GM23338 (cell line): Measurements from ENCODE around the gene ANXA2R. TPM values are rescaled to one million over a fixed set of nuclear protein-coding genes. Genes with fewer than 3 reads are reported as not detected.

ENCODE experiments used
- ATAC-seq: fragments of 200-7000 bp; cut with Tn5 transposase; 3 replicates; pipeline ENCODE4 v1.9.1; 2020
- DNase-seq: peaks from one replicate; pipeline ENCODE4 v3.0.0-alpha.2; 2015; ENCODE audit warnings: low spot score
- H2AFZ ChIP-seq: fragments of 200-600 bp; sonication (generic); 2 replicates; pipeline ENCODE4 v1.8.0; 2016; ENCODE audit warnings: antibody characterized with exemption, mild to moderate bottlenecking, moderate library complexity
- H3F3A ChIP-seq: fragments of 200-600 bp; sonication (generic); replicated peaks from 2 replicates; pipeline ENCODE4 v1.8.0; 2017; ENCODE audit warnings: antibody characterized with exemption, mixed run types, low read depth
- H3K27ac ChIP-seq: fragments of 200-600 bp; sonication (generic); 2 replicates; pipeline ENCODE4 v1.6.1; 2016; ENCODE audit warnings: low read depth
- H3K27me3 ChIP-seq: fragments of 200-600 bp; sonication (generic); 2 replicates; pipeline ENCODE4 v1.8.0; 2016; ENCODE audit warnings: mild to moderate bottlenecking, mixed run types, moderate library complexity; ENCODE audit not compliant: insufficient read depth
- H3K36me3 ChIP-seq: fragments of 200-600 bp; sonication (generic); 2 replicates; pipeline ENCODE4 v1.8.0; 2016; ENCODE audit warnings: mild to moderate bottlenecking; ENCODE audit not compliant: insufficient read depth
- H3K4me1 ChIP-seq: fragments of 200-600 bp; sonication (generic); 2 replicates; pipeline ENCODE4 v1.8.0; 2016; ENCODE audit warnings: mild to moderate bottlenecking, moderate library complexity; ENCODE audit not compliant: insufficient read depth
- H3K4me2 ChIP-seq: fragments of 200-600 bp; sonication (generic); 2 replicates; pipeline ENCODE4 v1.7.1; 2017; ENCODE audit warnings: mixed run types
- H3K4me3 ChIP-seq: fragments of 200-600 bp; sonication (generic); 2 replicates; pipeline ENCODE4 v1.6.1; 2016; ENCODE audit warnings: mixed run types
- H3K79me2 ChIP-seq: fragments of 200-600 bp; sonication (generic); replicated peaks from 2 replicates; pipeline ENCODE4 v1.8.0; 2017; ENCODE audit warnings: mild to moderate bottlenecking; ENCODE audit not compliant: insufficient read depth
- H3K9me2 ChIP-seq: fragments of 200-600 bp; sonication (generic); 2 replicates; pipeline ENCODE4 v1.8.0; 2017; ENCODE audit not compliant: insufficient read depth
- H4K20me1 ChIP-seq: fragments of 200-600 bp; sonication (generic); replicated peaks from 2 replicates; pipeline ENCODE4 v1.8.0; 2017; ENCODE audit warnings: mild to moderate bottlenecking; ENCODE audit not compliant: insufficient read depth
- H3K27ac Mint-ChIP-seq: 2 replicates; pipeline ENCODE4 v1.8.0; 2020; ENCODE audit warnings: inconsistent platforms, mild to moderate bottlenecking, moderate library complexity, mixed read lengths
- H3K27me3 Mint-ChIP-seq: 3 replicates; pipeline ENCODE4 v1.8.0; 2022; ENCODE audit warnings: low read depth, mild to moderate bottlenecking, moderate library complexity, mixed read lengths, inconsistent platforms; ENCODE audit not compliant: insufficient read depth, poor library complexity
- H3K36me3 Mint-ChIP-seq: 3 replicates; pipeline ENCODE4 v1.8.0; 2021; ENCODE audit warnings: low read depth, mild to moderate bottlenecking, inconsistent platforms, moderate library complexity, mixed read lengths
- H3K4me1 Mint-ChIP-seq: 3 replicates; pipeline ENCODE4 v1.8.0; 2020; ENCODE audit warnings: mild to moderate bottlenecking, inconsistent platforms, mixed read lengths
- H3K4me3 Mint-ChIP-seq: 3 replicates; pipeline ENCODE4 v1.8.0; 2021; ENCODE audit warnings: moderate library complexity, mild to moderate bottlenecking, inconsistent platforms, mixed read lengths
- H3K9me3 Mint-ChIP-seq: 3 replicates; pipeline ENCODE4 v1.8.0; 2020; ENCODE audit warnings: moderate library complexity, mild to moderate bottlenecking, inconsistent platforms, mixed read lengths
- CREB1 ChIP-seq: fragments of 250-450 bp; sonication (Bioruptor Pico); IDR thresholded peaks from 2 replicates; pipeline ENCODE4 v1.5.0; 2020; ENCODE audit warnings: low read depth, mild to moderate bottlenecking, moderate library complexity
- EZH2 ChIP-seq: fragments of 200-600 bp; sonication (generic); IDR thresholded peaks from one replicate; pipeline ENCODE4 v1.8.0; 2017; ENCODE audit warnings: antibody characterized with exemption, mild to moderate bottlenecking, low read depth; ENCODE audit not compliant: unreplicated experiment
- JUNB ChIP-seq: IDR thresholded peaks from one replicate; pipeline ENCODE4 v1.6.1; 2016; ENCODE audit warnings: antibody characterized with exemption; ENCODE audit not compliant: unreplicated experiment
- NANOG ChIP-seq: IDR thresholded peaks from 2 replicates; pipeline ENCODE4 v1.6.1; 2016; ENCODE audit warnings: antibody characterized with exemption, borderline replicate concordance
- POLR2AphosphoS5 ChIP-seq: IDR thresholded peaks from 2 replicates; pipeline ENCODE4 v1.6.1; 2016; ENCODE audit warnings: antibody characterized with exemption, low read depth
- STAT1 ChIP-seq: IDR thresholded peaks from one replicate; pipeline ENCODE4 v1.6.1; 2016; ENCODE audit warnings: antibody characterized with exemption; ENCODE audit not compliant: unreplicated experiment
- ZNF114 ChIP-seq: fragments of 250-450 bp; sonication (Bioruptor Pico); IDR thresholded peaks from 2 replicates; pipeline ENCODE4 v1.5.0; 2020; ENCODE audit warnings: mild to moderate bottlenecking, moderate library complexity
- ZNF331 ChIP-seq: fragments of 250-450 bp; sonication (Bioruptor Pico); IDR thresholded peaks from 2 replicates; pipeline ENCODE4 v1.5.0; 2020; ENCODE audit warnings: low read depth, mild to moderate bottlenecking, moderate library complexity
- polyA plus RNA-seq: library from polyadenylated mRNA; unstranded; fragments of >200 nt; fragmentation: Nextera tagmentation; extraction: Ambion mirVana; gene quantifications from 2 replicates; pipeline ENCODE4 v1.2.1, GENCODE V29; 2016
- total RNA-seq: library from RNA; depleted of rRNA; stranded (reverse); fragments of >200 nt; shearing (Covaris generic); gene quantifications from 2 replicates; pipeline ENCODE4 v1.2.3, GENCODE V29; 2014
- TF ChIP-seq, protein P1 (sequence below): IDR thresholded peaks from 2 replicates; pipeline ENCODE4 v1.6.1; 2016; ENCODE audit warnings: antibody characterized with exemption
- TF ChIP-seq, protein P2 (sequence below): IDR thresholded peaks from one replicate; pipeline ENCODE4 v1.6.1; 2018; ENCODE audit warnings: antibody characterized with exemption; ENCODE audit not compliant: unreplicated experiment
- TF ChIP-seq, protein P3 (sequence below), 2 experiments: fragments of 200-600 bp in 1 of 2; sonication (generic) in 1 of 2; conservative IDR thresholded peaks; 2 replicates each; pipeline versions ENCODE4 v1.5.1 to v1.6.1; 2016 to 2017; ENCODE audit warnings: antibody characterized with exemption in 2 of 2, low read depth in 2 of 2, mild to moderate bottlenecking in 2 of 2, moderate library complexity in 1 of 2

Gene ANXA2R
- total and polyA plus RNA-seq, 2 experiments from 2014 or later = 0.21 TPM; not detected in 1

DNA sequence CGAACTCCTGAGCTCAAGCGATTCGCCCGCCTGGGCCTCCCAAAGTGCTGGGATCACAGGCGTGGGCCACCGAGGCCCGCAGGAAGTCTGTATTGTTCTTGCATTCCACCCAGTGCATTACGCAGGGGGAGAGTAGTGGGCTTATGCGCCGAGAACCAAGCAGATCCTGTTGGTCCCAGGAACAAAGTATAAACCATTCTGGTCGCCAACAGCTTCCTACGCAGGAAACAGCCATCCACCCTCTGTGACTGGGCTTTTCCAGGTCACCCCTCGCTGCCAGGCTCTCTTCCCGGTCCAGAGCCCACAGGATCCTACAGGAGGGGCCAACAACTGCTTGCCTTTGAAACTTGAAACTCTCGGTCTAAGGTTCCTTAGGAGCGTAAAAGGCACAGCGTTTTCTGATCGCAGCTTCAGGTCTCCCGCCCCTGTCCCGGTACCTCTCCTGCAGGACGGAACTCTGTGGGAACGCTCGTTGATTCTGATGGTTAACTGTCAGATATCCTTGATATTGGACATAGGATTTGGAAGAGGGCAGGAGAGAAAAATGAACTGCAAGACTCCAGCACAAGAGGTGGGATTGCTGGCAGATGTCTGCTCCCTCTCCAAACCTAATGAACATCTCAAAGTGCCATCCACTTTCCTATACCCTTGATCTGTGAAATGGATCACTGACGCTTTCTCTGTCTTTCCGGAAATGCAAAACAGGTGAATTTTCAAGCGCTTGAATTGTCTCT lies 4.2 kb upstream of the ANXA2R start:
- peaks cover 29% of the 10 kb centered on the region for H3K4me1 ChIP-seq
- H3K79me2 ChIP-seq = no peaks in the 10 kb centered on the region
- no peaks in the 10 kb centered on the region; the same call in 2 of the 3 replicates for H3K36me3 Mint-ChIP-seq
- peak overlapping the region; percentile 73 for H3K4me2 ChIP-seq
- peak; percentile 81 for DNase-seq
- H3K27ac Mint-ChIP-seq = no peak overlapping the region
- H3K9me3 Mint-ChIP-seq = peaks cover 5% of the 10 kb centered on the region; the same call in 1 of the 3 replicates
- no peak for TF ChIP-seq EZH2
- TF ChIP-seq ZNF331 (CRISPR knock-in tag) = no peak
- TF ChIP-seq NANOG = no peak
- TF ChIP-seq CREB1 (CRISPR knock-in tag) = no peak
- TF ChIP-seq, protein P1, sequence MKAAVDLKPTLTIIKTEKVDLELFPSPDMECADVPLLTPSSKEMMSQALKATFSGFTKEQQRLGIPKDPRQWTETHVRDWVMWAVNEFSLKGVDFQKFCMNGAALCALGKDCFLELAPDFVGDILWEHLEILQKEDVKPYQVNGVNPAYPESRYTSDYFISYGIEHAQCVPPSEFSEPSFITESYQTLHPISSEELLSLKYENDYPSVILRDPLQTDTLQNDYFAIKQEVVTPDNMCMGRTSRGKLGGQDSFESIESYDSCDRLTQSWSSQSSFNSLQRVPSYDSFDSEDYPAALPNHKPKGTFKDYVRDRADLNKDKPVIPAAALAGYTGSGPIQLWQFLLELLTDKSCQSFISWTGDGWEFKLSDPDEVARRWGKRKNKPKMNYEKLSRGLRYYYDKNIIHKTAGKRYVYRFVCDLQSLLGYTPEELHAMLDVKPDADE = no peak
- H2AFZ ChIP-seq = no peak overlapping the region
- H3K4me1 Mint-ChIP-seq = peaks cover 37% of the 10 kb centered on the region
- no peaks in the 10 kb centered on the region; the same call in 1 of the 2 replicates for H3K36me3 ChIP-seq
- no peaks in the 10 kb centered on the region for H3K9me2 ChIP-seq
- H3K27me3 ChIP-seq = peaks cover 86% of the 10 kb centered on the region
- no peak overlapping the region for H3K27ac ChIP-seq
- H3K4me3 ChIP-seq = peak overlapping the region; percentile 49
- peak; percentile 20 for ATAC-seq
- H3K27me3 Mint-ChIP-seq = peaks cover 72% of the 10 kb centered on the region
- peaks cover 43% of the 10 kb centered on the region for H3F3A ChIP-seq
- peaks cover 17% of the 10 kb centered on the region for H4K20me1 ChIP-seq
- peak overlapping the region; percentile 56 for H3K4me3 Mint-ChIP-seq

DNA sequence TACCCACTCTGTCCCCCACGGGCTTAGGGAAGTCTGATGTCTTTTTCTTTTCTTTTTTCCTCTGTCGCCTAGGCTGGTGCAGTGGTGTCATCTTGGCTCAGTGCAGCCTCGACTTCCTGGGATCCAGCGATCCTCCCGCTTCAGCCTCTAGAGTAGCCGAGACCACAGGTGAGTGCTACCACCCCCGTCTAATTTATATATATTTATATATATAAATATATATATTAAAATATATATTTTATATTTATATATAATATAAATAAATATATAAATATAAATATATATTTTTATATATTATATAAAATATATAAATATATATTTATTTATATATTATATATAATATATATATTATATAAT lies 3.3 kb upstream of the ANXA2R start:
- no peaks in the 10 kb centered on the region for H3K9me2 ChIP-seq
- ATAC-seq (no peak), DNase-seq (no peak)
- no peak overlapping the region for H2AFZ ChIP-seq
- Mint-ChIP-seq H3K4me3 (peak overlapping the region; percentile 64), H3K36me3 (no peaks in the 10 kb centered on the region), H3K9me3 (peaks cover 5% of the 10 kb centered on the region; the same call in 1 of the 3 replicates), H3K4me1 (peaks cover 44% of the 10 kb centered on the region), H3K27me3 (peaks cover 79% of the 10 kb centered on the region), H3K27ac (no peak overlapping the region)
- no peak overlapping the region for H3K27ac ChIP-seq
- H3K27me3 ChIP-seq = peaks cover 96% of the 10 kb centered on the region
- TF ChIP-seq STAT1 = no peak
- no peak for TF ChIP-seq JUNB
- no peak for TF ChIP-seq POLR2AphosphoS5
- TF ChIP-seq, protein P1 = no peak
- TF ChIP-seq, protein P2, sequence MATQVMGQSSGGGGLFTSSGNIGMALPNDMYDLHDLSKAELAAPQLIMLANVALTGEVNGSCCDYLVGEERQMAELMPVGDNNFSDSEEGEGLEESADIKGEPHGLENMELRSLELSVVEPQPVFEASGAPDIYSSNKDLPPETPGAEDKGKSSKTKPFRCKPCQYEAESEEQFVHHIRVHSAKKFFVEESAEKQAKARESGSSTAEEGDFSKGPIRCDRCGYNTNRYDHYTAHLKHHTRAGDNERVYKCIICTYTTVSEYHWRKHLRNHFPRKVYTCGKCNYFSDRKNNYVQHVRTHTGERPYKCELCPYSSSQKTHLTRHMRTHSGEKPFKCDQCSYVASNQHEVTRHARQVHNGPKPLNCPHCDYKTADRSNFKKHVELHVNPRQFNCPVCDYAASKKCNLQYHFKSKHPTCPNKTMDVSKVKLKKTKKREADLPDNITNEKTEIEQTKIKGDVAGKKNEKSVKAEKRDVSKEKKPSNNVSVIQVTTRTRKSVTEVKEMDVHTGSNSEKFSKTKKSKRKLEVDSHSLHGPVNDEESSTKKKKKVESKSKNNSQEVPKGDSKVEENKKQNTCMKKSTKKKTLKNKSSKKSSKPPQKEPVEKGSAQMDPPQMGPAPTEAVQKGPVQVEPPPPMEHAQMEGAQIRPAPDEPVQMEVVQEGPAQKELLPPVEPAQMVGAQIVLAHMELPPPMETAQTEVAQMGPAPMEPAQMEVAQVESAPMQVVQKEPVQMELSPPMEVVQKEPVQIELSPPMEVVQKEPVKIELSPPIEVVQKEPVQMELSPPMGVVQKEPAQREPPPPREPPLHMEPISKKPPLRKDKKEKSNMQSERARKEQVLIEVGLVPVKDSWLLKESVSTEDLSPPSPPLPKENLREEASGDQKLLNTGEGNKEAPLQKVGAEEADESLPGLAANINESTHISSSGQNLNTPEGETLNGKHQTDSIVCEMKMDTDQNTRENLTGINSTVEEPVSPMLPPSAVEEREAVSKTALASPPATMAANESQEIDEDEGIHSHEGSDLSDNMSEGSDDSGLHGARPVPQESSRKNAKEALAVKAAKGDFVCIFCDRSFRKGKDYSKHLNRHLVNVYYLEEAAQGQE = no peak
- TF ChIP-seq, protein P3, sequence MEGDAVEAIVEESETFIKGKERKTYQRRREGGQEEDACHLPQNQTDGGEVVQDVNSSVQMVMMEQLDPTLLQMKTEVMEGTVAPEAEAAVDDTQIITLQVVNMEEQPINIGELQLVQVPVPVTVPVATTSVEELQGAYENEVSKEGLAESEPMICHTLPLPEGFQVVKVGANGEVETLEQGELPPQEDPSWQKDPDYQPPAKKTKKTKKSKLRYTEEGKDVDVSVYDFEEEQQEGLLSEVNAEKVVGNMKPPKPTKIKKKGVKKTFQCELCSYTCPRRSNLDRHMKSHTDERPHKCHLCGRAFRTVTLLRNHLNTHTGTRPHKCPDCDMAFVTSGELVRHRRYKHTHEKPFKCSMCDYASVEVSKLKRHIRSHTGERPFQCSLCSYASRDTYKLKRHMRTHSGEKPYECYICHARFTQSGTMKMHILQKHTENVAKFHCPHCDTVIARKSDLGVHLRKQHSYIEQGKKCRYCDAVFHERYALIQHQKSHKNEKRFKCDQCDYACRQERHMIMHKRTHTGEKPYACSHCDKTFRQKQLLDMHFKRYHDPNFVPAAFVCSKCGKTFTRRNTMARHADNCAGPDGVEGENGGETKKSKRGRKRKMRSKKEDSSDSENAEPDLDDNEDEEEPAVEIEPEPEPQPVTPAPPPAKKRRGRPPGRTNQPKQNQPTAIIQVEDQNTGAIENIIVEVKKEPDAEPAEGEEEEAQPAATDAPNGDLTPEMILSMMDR (conservative IDR thresholded peaks at IDR 0.05; ENCODE audit: low read depth in 2 of 2) = no peak
- TF ChIP-seq ZNF331 (CRISPR knock-in tag) = no peak
- no peak for TF ChIP-seq CREB1 (CRISPR knock-in tag)
- no peak for TF ChIP-seq ZNF114 (CRISPR knock-in tag)
- TF ChIP-seq NANOG = no peak
- TF ChIP-seq EZH2 = no peak
- H3K4me1 ChIP-seq = peaks cover 39% of the 10 kb centered on the region
- H4K20me1 ChIP-seq = peaks cover 25% of the 10 kb centered on the region
- peak overlapping the region; percentile 62 for H3K4me3 ChIP-seq
- H3K79me2 ChIP-seq = no peaks in the 10 kb centered on the region
- H3F3A ChIP-seq = peaks cover 45% of the 10 kb centered on the region
- no peaks in the 10 kb centered on the region; the same call in 1 of the 2 replicates for H3K36me3 ChIP-seq
- H3K4me2 ChIP-seq = peak overlapping the region; percentile 85
